ENCODE data around the gene HOXD9.

The HOXD9 gene

DNA sequence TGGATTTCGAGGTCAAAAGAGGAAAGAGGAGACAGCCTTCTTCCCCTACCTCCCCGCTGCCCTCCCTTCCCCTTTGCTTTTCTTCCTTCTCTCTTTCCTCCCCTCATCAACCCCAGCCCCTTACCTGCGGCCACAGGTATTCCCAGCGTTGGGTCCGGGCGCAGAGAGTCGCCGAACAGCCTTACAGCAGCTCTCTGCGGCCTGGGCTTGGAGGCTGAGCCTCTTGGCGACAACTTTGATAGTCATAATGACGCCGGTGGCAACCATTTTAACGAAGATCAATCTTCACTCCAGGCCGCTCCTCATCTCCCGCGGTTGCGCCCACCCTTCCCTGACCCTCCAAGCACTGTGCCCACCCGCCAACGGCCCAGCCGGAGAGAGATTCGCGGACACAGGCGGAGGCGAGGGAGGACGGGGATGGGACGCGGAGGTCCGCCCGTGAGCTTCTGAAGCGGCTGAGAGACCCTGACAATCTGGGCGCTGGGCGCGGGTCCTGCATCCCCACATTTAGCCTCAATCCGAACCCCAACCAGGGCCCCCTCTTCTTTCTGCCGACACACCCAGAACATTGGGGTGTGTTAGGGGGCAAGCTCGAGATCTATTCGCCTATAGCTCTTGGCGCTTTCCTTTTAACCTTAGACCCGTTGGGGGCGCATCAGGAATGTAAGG is 37.3 kb upstream of the HOXD9 start:
- in situ Hi-C loops (cut with MboI; ENCODE audit: low sequenced_read_pairs), result loop anchor here (10.0 to 25.0 kb wide), 2 partner anchors 400 to 723 kb away; no protein-coding TSS in a partner anchor

DNA sequence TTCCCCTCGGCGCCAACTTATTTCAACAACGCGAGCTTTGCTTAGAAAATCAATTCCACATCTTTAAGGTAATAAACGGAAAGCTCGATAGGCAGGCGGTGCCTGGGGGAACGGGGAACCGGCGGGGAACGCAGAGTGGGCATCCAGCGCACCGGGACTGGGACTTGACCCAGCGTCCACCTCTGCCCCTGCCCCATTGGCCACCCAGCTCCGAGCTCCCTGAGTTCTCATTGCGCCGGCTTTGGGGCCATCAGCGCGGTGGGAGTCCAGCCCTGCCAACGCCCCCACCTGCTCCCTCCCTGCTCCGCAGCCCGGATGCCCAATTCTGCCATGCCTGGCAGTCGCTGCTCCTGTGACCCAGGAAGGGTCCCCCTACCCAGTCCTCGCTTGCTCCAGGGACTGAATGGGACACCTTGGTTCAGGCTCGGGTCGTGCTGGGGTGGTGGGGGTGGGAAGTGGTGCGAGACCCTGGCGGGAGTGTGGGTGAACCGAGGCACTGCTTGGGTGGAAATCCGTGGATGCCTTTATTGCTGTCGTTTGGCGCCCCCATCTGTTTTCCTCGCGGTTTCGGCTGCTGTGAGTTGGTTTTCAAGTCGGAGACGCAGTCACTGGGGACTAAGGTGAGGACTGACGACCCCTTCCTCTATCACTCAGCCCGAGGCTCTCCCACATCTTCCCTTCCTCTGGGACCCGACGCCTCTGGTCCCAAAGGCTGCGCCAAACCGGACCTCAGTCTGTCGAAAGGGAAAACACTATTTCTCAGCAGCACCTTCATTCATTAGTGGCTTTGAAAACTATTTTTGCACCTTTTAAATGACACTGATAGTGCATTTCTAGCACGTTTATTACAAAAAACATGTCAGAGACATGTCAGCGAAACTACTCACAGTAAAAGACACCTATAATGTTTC is 36.4 kb upstream of the HOXD9 start:
- in situ Hi-C loops (cut with MboI; ENCODE audit: low sequenced_read_pairs), result loop anchor here (10.0 to 25.0 kb wide), 2 partner anchors 401 to 724 kb away; no protein-coding TSS in a partner anchor

DNA sequence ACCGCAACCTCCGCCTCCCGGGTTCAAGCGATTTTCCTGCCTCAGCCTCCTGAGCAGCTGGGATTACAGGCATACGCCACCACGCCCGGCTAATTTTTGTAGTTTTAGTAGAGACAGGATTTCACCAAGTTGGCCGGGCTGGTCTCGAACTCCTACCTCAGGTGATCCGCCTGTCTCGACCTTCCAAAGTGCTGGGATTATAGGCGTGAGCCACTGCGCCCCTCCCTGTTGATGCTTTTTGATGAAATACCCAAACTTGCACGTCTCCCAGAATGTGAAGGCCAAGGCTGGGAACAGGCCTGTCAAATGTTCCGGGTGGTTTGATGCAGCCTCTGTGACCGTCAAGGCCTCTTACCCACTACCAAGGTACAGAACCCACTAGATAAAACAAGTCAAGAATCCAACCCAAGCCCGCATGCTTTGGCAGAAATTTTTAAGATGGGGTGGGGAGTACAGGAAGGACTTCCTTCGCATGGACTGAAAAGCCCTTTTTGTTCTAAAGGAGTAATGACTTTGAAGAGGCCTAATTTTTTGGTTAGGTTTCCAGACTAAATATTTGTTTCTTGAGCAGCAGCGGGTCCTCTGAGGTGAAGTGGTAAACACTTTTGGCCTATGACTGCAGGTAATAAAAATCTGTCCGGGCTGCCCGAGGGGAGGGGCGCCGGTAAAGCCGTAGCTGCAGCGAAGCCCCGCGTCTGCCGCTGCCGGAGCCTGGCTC is 35.0 kb upstream of the HOXD9 start:
- in situ Hi-C loops (cut with MboI; ENCODE audit: low sequenced_read_pairs), result loop anchor here (10.0 to 25.0 kb wide), 2 partner anchors 403 to 725 kb away; no protein-coding TSS in a partner anchor

DNA sequence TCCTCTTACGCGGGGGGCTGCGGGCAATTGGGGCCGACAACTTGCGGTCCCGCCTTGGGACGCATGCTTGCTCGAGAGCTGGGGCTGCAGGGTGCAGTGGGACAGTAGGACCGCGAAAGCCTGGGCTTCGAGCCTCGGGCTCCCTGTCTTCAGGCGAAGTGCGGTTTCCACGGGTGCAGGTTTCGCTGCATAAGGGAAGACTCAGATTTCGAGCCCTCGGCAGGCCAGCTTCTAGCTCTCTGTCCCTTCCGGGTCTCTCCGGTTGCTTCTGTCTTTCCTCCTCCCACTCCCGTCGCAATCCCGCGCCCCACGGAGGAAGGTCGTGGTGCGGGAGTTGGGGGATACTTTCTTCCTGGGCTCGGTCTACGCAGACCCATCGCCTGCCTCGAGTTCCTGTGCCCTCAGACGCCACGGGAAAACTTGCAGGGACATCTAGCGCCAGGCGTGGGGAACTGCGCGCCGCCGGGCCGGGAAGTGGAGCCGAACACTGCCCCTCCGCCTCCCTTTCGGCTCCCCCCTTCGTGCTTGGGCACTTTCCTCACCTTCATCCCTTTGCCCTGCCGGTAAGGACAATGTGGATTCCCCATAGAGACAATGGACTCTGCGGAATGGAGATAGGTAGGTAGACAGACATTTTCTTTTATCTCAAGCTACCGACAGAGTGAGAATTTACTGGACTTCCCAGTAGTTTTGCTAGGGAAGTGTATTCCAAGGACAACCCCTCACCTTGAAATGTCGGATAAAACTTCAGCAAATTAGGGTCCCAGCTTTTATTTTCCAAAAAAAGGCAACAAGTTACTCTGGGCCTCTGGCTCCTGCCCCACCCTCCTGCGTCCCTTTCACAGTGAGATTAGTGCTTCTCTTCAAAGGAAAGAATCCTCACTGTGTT is 34.2 kb upstream of the HOXD9 start:
- in situ Hi-C loops (cut with MboI; ENCODE audit: low sequenced_read_pairs), result loop anchor here (10.0 to 25.0 kb wide), 2 partner anchors 403 to 726 kb away; no protein-coding TSS in a partner anchor

DNA sequence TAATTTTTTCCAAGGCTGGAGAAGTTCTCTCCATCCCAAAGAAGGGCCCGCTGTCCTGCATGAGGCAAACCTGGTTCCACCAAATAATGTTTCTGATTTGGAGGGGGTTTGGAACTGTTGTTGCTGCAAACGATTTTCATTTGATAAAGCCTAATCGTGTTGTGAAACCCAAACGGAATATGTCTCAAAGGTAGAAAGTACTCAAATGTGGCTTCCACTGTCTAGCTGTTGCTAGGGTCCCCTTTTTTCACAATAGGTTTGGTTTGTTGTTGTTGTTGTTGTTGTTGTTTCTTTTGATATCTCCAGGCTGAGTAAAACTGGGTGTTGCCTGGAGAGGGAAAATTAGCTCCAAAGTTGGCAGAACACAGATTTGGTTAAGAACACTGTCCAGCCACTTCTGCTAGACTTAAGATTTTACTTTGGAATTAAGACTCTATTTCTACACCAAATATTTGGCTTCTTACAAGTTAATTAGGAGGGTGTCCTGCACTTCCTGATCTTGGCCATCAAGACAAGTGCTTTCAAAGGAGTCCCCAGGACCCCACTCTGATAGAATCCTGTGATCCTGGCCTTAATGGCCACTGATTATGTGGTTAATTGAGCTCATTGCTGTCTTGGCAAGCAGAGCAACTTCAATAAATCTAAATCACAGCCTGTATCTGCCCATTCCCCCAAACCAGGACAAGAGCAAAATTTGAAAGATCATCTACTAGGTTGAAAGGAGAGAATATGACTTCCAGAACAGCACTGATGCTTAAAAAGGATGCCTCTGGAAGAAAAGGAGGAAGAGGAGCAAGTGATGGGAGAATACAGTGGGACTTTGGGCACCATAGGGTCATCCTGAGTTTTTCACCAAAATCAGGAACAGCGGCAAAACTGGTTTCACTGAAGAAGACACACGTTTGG is 33.3 kb upstream of the HOXD9 start:
- in situ Hi-C loops (cut with MboI; ENCODE audit: low sequenced_read_pairs), result loop anchor here (10.0 to 25.0 kb wide), 2 partner anchors 404 to 727 kb away; no protein-coding TSS in a partner anchor

DNA sequence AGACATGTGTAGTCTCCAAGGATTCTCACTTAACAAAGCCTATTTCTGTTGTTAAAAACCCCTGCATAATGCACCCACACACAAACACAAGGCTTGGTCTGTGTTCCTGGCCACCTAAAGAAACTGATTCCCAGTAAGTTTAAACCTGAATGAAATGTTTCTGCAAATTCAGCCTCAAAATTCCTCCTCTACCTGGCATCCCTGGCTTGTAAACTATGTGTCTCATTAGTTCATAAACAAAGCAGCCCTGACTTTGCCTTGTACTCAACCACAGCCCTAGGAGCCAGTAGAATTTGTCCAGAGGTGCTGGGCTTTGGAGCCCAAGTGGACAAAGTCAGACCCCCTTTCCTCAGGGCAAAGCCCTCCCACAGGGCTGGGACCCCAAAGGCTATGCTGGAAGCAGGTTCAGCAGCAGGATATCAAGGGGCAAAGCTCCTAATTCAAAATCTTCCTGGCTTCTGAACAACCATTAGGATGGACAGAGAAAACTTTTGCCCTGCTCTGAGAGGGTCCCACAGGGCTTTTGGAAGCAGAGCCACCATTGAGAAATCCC is 32.6 kb upstream of the HOXD9 start:
- in situ Hi-C loops (cut with MboI; ENCODE audit: low sequenced_read_pairs), result loop anchor here (10.0 to 25.0 kb wide), 2 partner anchors 405 to 728 kb away; no protein-coding TSS in a partner anchor

DNA sequence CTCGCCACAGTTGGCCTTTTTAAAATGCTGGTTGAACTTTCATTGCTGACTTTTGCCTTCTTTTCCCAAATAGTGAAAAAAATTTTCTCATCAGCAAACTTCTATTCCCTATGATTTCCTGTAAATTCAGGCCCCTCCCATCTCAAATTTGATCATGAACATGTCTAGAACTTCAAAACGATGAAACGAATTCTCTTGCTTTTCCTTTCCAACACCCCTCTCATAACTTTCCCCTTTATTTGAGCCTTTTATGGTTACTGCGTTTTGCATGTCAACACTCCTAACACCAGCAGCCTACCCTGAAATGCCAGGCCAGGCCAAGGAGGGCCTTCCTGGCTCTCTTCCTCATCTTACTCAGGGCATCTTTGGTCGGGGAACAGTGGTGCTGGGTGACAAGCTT is 31.7 kb upstream of the HOXD9 start:
- in situ Hi-C loops (cut with MboI; ENCODE audit: low sequenced_read_pairs), result loop anchor here (25.0 kb wide), 1 partner anchor 729 kb away; no protein-coding TSS in a partner anchor

DNA sequence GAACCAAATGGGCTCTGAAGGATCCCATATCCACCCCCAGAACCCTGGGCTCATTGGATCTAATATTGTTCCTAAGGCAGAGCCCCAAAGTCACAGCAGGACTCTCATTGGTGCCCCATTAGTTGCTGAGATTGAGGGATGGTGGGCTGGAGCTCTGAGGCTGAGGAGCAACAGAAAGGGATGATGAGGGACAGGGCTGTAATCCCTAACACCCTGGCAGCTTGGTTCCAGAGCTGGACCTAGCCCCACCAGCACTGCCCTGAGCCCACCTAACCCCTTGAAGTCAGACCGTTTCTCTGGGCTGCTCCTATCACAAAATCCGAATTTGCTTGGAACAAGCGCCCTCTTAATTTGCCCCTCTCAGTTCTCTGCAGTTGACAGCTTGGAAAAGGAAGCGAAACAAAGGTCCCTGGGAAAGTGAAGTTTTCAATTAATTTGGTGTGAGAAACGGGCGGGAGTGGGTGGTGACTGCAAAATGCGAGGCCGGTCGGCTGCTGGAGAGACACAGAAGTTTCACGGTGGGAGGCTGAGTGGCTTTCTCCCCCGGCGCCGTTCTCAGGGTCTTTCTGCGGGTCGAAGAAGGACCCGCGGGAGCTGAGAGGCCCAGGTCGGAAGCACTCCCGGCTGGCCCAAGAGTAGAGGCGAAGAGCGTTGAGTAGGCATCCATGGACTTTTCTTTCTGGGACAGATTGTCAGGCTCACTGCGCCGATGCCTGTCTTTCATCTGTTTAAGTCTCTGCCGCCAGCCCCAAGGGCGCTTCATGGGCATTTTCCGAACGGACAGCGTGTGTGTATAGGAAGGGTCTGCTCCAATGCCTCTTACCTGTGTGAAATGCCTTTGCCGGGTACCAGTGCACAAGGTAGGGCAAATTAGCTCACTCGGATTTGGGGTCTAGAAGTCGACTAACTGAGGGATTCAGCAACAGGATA is 30.9 kb upstream of the HOXD9 start:
- in situ Hi-C loops (cut with MboI; ENCODE audit: low sequenced_read_pairs), result loop anchor here (25.0 kb wide), 1 partner anchor 729 kb away; no protein-coding TSS in a partner anchor

DNA sequence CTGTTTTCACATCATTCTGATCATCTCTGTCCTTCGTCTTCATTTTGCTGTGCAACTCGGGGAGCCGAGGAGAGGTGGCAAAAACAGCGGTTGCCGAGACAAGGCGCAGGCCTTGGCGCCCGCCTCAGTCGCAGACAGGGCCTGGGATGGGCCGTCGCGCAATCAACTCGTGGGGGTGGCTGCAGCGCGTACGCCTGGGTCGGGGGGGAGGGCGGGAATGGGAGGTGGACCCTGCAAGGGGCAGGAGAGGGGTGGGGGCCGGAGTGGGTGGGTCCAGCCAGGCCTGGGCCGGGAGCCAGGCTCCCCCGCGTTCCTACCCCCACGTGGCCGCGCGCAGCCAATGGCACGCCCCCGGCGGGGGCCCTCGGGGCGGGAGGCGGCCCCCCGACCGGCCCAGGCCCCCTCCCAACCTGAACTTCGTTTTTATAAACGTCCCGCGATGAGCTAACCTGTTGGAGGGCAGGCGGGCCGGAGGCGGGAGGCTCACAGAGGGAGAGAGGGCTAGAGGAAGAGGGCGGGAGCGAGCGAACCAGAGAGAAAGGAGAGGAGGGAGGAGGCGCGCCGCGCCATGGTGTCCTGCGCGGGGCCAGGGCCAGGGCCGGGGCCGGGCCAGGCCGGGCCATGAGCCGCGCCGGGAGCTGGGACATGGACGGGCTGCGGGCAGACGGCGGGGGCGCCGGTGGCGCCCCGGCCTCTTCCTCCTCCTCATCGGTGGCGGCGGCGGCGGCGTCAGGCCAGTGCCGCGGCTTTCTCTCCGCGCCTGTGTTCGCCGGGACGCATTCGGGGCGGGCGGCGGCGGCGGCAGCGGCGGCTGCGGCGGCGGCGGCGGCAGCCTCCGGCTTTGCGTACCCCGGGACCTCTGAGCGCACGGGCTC is 30.0 kb upstream of the HOXD9 start, which contains the start of gene HOXD13:
HOXD13 (plus strand) TSS at position 452 of the 875 bp plus-strand sequence; CDS start at position 622, 170 bp downstream.
- in situ Hi-C loops (cut with MboI; ENCODE audit: low sequenced_read_pairs), result loop anchor here (25.0 kb wide), 1 partner anchor 730 kb away; no protein-coding TSS in a partner anchor

DNA sequence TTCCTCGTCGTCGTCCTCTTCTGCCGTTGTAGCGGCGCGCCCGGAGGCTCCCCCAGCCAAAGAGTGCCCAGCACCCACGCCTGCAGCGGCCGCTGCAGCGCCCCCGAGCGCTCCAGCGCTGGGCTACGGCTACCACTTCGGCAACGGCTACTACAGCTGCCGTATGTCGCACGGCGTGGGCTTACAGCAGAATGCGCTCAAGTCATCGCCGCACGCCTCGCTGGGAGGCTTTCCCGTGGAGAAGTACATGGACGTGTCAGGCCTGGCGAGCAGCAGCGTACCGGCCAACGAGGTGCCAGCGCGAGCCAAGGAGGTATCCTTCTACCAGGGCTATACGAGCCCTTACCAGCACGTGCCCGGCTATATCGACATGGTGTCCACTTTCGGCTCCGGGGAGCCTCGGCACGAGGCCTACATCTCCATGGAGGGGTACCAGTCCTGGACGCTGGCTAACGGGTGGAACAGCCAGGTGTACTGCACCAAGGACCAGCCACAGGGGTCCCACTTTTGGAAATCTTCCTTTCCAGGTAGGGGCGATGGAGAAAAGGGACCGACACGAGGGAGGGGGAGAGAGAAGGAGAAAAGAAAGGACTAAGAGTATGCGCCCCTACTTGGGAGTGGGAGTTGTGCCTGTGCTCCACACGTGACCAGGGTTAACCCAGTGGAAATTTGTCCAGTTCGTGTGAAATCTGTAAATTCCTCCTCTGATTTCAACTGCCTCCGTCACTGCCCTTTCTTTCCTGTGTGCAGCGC is 29.2 kb upstream of the HOXD9 start:
- in situ Hi-C loops (cut with MboI; ENCODE audit: low sequenced_read_pairs), result loop anchor here (25.0 kb wide), 1 partner anchor 731 kb away; no protein-coding TSS in a partner anchor

DNA sequence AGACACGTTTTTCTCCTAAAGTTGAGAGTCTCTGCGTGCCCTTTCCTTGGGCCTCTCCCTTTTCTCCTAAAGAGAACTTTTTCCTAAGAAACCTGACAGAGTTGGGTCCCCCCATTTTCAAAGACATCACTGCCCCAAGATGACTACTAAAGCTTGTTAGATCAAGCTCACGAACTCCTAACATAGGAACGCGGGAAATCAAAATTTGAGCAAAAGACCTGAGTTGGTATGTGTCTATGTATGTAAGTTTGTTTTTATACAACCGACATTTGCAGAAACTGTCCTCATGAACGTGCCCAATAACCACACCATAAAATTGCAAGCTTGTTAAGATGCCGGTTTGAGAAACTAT is 28.6 kb upstream of the HOXD9 start:
- in situ Hi-C loops (cut with MboI; ENCODE audit: low sequenced_read_pairs), result loop anchor here (25.0 kb wide), 1 partner anchor 732 kb away; no protein-coding TSS in a partner anchor

DNA sequence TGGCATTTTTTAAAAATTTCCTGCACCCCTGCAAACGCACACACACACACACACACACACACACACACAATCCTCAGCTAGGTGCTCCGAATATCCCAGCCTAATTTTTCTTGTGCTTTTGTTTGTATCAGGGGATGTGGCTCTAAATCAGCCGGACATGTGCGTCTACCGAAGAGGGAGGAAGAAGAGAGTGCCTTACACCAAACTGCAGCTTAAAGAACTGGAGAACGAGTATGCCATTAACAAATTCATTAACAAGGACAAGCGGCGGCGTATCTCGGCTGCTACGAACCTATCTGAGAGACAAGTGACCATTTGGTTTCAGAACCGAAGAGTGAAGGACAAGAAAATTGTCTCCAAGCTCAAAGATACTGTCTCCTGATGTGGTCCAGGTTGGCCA is 28.2 kb upstream of the HOXD9 start:
- in situ Hi-C loops (cut with MboI; ENCODE audit: low sequenced_read_pairs), result loop anchor here (25.0 kb wide), 1 partner anchor 732 kb away; no protein-coding TSS in a partner anchor

DNA sequence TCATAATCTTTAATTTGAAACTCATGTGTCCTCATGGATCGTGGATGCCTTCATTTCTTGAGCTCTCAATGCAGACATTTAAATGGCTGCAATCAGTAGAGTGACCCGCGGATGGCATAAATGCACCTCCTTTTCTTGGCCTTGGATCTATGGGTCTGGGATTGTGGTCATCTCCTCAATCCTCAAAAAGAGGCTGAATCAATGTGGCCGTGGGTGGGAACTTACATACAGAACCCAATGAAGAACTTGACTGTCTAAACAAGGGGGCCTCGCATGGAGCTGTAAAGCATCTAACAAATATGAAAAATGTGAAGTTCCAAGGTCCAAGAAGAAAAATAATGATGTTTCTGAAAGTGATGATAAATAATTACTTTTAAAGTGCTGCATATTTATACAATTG is 27.1 kb upstream of the HOXD9 start:
- in situ Hi-C loops (cut with MboI; ENCODE audit: low sequenced_read_pairs), result loop anchor here (25.0 kb wide), 1 partner anchor 733 kb away; no protein-coding TSS in a partner anchor

DNA sequence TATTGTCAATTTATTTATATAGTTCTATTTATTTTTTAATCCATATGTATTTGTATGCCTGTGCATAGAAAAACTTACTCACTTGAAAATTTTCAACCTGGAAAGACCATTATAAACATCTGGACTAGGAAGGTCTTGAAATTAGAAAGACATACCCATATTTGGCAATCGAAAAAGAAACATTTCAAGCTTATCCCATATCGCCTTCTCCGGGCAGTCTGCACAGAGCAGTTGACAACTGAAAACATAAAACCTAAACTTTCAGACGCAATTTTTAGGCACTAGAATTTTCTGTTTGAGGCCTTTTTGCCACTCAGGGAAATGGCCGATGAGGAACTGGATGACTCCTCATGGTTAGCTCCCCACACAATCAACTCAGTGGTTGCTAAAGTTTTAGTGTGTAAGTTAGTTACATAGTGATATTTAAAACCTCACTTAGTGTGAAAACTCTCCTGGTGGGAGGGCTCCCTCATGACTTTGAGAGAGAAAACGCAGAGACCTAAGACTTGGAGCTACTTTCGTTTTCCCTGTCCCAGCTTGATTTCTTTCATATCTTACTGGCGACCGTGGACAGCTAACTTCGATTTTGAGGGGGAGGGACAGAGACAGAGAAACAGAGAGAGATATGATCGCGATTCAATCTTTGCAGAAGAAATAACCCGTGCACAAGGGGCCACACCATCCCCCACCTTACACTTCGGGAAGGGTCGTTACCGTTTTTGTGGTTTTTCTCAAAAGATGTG is 26.1 kb upstream of the HOXD9 start:
- in situ Hi-C loops (cut with MboI; ENCODE audit: low sequenced_read_pairs), result loop anchor here (25.0 kb wide), 1 partner anchor 734 kb away; no protein-coding TSS in a partner anchor

All from HL-60/S4 treated with phorbol 12-myristate 13-acetate at 8.2 ng/mL for 4 days and 3 days (cell line).